Kidney capillary endothelial cell (primary cell): ENCODE results near the gene CADM2.
A peak's percentile ranks its signal among the peaks of the same experiment; 100 is the strongest.
"Not testable (repeated sequence)": the region's sequence is repeated elsewhere in the genome, so short reads cannot be mapped to it uniquely, and the experiment has no call there.

ENCODE experiments used
- DNase-seq: peaks from one replicate; pipeline ENCODE4 v3.0.0-alpha.2; 2018; ENCODE audit warnings: low spot score

Gene CADM2

GRCh38 chr3:84958495-84959469 is at the start of gene CADM2:
Gene CADM2 (plus strand): TSS chr3:84958989.
- DNase-seq = peak; percentile 72

- DNase-seq = not testable (repeated sequence)
Measured at GRCh38 chr3:84918592-84918991, 40.2 kb upstream of the CADM2 start.

GRCh38 chr3:84922682-84923081 is 36.1 kb upstream of the CADM2 start:
- no peak for DNase-seq

GRCh38 chr3:84925571-84925970 is 33.2 kb upstream of the CADM2 start:
- no peak for DNase-seq

- no peak for DNase-seq
Measured at GRCh38 chr3:84943379-84943778, 15.4 kb upstream of the CADM2 start.

GRCh38 chr3:84946240-84946639 is 12.5 kb upstream of the CADM2 start:
- DNase-seq = no peak

- DNase-seq = no peak
Measured at GRCh38 chr3:84959470-84960271, 882 bp downstream of the CADM2 start.

- DNase-seq = no peak
Measured at GRCh38 chr3:84960581-84960980, 1.8 kb downstream of the CADM2 start.

- no peak for DNase-seq
Measured at GRCh38 chr3:84961011-84961410, 2.2 kb downstream of the CADM2 start.

GRCh38 chr3:84961521-84962255 is 2.9 kb downstream of the CADM2 start:
- DNase-seq = no peak

GRCh38 chr3:84962415-84962814 is 3.6 kb downstream of the CADM2 start:
- DNase-seq = no peak

- no peak for DNase-seq
Measured at GRCh38 chr3:84963137-84963536, 4.3 kb downstream of the CADM2 start.

- DNase-seq = no peak
Measured at GRCh38 chr3:84965141-84965540, 6.4 kb downstream of the CADM2 start.

- no peak for DNase-seq
Measured at GRCh38 chr3:84967767-84968581, 9.2 kb downstream of the CADM2 start.

GRCh38 chr3:84968701-84969235 is 10.0 kb downstream of the CADM2 start:
- no peak for DNase-seq

- no peak for DNase-seq
Measured at GRCh38 chr3:84974347-84974746, 15.6 kb downstream of the CADM2 start.

GRCh38 chr3:84977021-84977420 is 18.2 kb downstream of the CADM2 start:
- no peak for DNase-seq

GRCh38 chr3:84978843-84979242 is 20.1 kb downstream of the CADM2 start:
- no peak for DNase-seq

GRCh38 chr3:84980011-84980410 is 21.2 kb downstream of the CADM2 start:
- no peak for DNase-seq

- DNase-seq = no peak
Measured at GRCh38 chr3:84980456-84980855, 21.7 kb downstream of the CADM2 start.

GRCh38 chr3:84983490-84983889 is 24.7 kb downstream of the CADM2 start:
- no peak for DNase-seq
